ENCODE measurements around the gene SLC39A11.

SLC39A11 gene

DNA sequence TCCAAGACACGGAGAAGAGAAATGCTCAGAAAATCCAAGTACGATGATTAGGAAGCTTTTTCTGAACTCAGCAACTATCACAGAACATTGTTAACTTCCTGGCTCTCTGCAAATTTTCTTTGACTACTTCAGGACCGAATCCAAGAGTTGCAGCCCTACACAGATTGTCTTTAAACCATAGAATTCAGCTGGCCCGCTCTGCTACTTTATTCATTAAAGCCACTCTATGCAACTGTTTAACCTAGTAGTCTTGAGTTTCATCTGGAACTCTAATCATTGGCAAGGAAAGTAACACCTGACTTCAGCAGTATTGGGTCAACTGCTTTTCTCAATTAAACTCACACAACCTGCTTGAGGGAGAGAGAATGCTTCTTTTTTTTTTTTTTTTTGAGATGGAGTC, 210.1 kb downstream of the SLC39A11 start:
- no peak for DNase-seq (ENCODE audit: low read depth, low spot score)
- no peak for TF ChIP-seq CTCF (IDR thresholded peaks at IDR 0.05; ENCODE audit: insufficient read depth, low read length, missing control alignments)
- no peak overlapping the region for H3K4me3 ChIP-seq (ENCODE audit: low read depth, low read length)
- CTCF ChIA-PET: no interaction called here
- POLR2A ChIA-PET: no interaction called here

GRCh38 chr17:72879877-72880276, 212.6 kb downstream of the SLC39A11 start:
- CTCF ChIA-PET: interaction anchor here (0.9 to 1.8 kb wide), 2 partner anchors 15 to 106 kb away, joined by 3 read pairs; no protein-coding TSS in a partner anchor
- no peak for TF ChIP-seq CTCF (IDR thresholded peaks at IDR 0.05; ENCODE audit: insufficient read depth, low read length, missing control alignments)
- POLR2A ChIA-PET: no interaction called here

DNA sequence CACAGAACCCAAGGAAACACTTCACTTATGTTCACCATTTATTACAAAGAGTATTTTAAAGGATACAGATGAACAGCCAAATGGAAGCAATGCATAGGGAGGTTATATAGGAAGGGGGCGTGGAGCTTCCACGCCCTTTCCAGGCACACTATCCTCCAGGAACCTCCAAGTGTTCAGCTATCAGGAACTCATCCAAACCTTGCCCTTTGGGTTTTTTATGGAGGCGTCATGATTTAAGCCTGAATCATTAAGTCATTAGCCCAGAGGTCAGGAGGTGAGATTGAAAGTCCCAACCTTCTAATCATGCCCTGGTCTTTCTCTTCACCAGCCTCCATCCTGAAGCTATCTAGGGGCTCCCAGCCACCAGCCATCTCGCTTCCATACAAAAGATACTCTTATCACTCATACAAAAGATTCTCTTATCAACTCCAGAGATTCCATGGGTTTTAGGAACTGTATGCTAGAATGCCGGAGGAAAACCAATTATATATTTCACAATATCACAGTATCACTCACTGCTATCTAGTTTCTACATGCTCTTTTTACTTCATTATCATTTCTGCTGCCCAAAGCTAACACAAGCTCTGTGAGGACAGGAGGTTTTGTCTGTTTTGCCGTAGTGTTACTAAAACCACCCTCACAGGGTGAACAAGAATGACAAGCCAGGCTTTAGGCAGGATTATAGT, 213.4 kb downstream of the SLC39A11 start:
- no peak for TF ChIP-seq CTCF (IDR thresholded peaks at IDR 0.05; ENCODE audit: insufficient read depth, low read length, missing control alignments)
- DNase-seq (ENCODE audit: low read depth, low spot score): no peak
- CTCF ChIA-PET: no interaction called here
- POLR2A ChIA-PET: no interaction called here
- no peak overlapping the region for H3K4me3 ChIP-seq (ENCODE audit: low read depth, low read length)

More at GRCh38 chr17:72879877-72880276, 212.6 kb downstream of the SLC39A11 start:
- H3K4me3 ChIP-seq (ENCODE audit: low read depth, low read length): no peak overlapping the region
- no peak for DNase-seq (ENCODE audit: low read depth, low spot score)

DNA sequence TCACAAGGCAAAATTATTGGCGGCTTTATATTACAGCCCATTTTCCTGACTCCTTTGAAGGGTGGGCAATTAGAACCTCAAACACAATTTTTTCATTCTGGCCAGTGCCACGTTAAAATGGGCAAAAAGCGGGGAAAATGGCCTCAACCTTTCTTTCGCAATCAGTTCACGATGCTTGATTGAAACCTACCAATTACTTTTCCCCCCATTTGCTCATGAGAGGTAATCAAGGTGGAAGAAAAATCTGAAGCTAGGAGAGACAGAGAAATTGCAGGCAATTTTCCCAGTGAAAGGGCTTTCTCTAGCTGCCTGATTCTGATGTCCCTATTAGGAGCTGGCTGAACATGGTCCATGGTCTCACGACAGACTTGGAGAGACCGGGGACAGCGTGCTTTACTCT, 215.1 kb downstream of the SLC39A11 start:
- no peak for TF ChIP-seq CTCF (IDR thresholded peaks at IDR 0.05; ENCODE audit: insufficient read depth, low read length, missing control alignments)
- CTCF ChIA-PET: no interaction called here
- POLR2A ChIA-PET: no interaction called here
- DNase-seq (ENCODE audit: low read depth, low spot score): no peak
- no peak overlapping the region for H3K4me3 ChIP-seq (ENCODE audit: low read depth, low read length)

DNA sequence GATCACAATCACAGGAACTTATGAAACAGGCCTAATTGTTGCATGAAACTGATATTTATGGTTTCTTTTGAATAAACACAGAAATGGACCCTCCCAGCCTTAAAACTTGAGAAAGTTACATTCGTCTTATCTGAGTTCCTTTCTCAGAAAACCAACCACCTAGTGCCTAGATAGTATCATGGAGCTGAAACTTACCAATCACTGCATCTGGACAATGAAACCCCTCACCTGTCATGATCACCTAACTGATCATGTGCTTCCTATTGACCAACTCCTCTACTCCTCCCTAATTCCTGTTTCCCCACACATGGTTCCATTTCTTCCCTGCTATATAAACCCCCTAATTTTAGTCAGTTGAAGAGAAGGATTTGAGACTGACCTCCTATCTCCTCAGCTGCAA, 216.1 kb downstream of the SLC39A11 start:
- no peak for DNase-seq (ENCODE audit: low read depth, low spot score)
- H3K4me3 ChIP-seq (ENCODE audit: low read depth, low read length): no peak overlapping the region
- TF ChIP-seq CTCF (IDR thresholded peaks at IDR 0.05; ENCODE audit: insufficient read depth, low read length, missing control alignments): no peak
- ChIA-PET CTCF (interaction anchor here (1.0 kb wide), 1 partner anchor 151 kb away, joined by 3 read pairs; no protein-coding TSS in a partner anchor), POLR2A (no interaction called here)

- CTCF ChIA-PET: no interaction called here
- no peak overlapping the region for H3K4me3 ChIP-seq (ENCODE audit: low read depth, low read length)
- DNase-seq (ENCODE audit: low read depth, low spot score): no peak
- TF ChIP-seq CTCF (IDR thresholded peaks at IDR 0.05; ENCODE audit: insufficient read depth, low read length, missing control alignments): no peak
- POLR2A ChIA-PET: no interaction called here
Observed at GRCh38 chr17:72875361-72875760, 217.1 kb downstream of the SLC39A11 start.

Data from AG04449 (cell line).